ENCODE measurements around the gene PIP5K1C. TPM values are rescaled to one million over a fixed set of nuclear protein-coding genes. Genes with fewer than 3 reads are reported as not detected.

PIP5K1C gene
- total RNA-seq, 1 experiment from 2014 or later, result 26.9 TPM

DNA sequence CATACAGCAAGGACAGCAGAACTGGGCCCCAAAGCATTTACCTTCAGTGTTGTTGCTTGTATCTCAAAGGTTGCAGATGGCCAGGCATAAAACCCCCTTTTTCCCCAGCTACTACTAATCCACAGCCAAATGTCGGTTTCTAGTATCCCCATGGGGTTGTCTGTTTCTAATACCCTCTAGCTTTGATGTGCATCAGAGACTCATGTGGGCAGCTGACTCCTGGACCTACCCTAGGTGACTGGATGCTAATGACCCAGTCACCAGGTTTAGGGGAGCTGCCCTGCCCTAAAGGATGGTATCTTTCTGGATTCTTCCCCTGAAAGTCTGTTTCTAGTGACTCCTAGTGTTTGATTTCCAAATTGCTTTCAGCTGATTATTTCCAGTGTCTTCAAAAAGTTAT lies 31.8 kb upstream of the PIP5K1C start:
- Histone ChIP-seq H3K9ac (ENCODE audit: low read length) (no peak overlapping the region), H3K9me2 (ENCODE audit: insufficient read depth) (no peaks in the 10 kb centered on the region), H3K9me3 (ENCODE audit: control insufficient read depth in 1 of 2, insufficient read depth in 1 of 2, low read depth in 1 of 2, low read length in 2 of 2) (no peaks in the 10 kb centered on the region), H3K4me3 (replicated peaks in 1 of 2; ENCODE audit: low read depth in 1 of 2, low read length in 2 of 2) (no peak overlapping the region), H4K20me1 (ENCODE audit: insufficient read depth) (no peaks in the 10 kb centered on the region), H3K79me2 (ENCODE audit: insufficient read depth, low read length) (no peaks in the 10 kb centered on the region), H3K36me3 (ENCODE audit: control insufficient read depth in 1 of 2, insufficient read depth in 2 of 2, low read length in 2 of 2) (peaks cover 0 to 3% of the 10 kb centered on the region in 2 experiments; a peak in 2 of 4 replicates), H3K27ac (ENCODE audit: low read depth, low read length) (no peak overlapping the region), H2AFZ (ENCODE audit: low read depth, low read length, poor library complexity, severe bottlenecking) (no peak overlapping the region), H3K4me1 (ENCODE audit: control insufficient read depth in 1 of 2, insufficient read depth in 2 of 2, low read length in 2 of 2) (peaks cover 26 to 40% of the 10 kb centered on the region in 2 experiments), H3K27me3 (ENCODE audit: insufficient read depth, low read length) (no peaks in the 10 kb centered on the region), H3K4me2 (ENCODE audit: low read length) (no peak overlapping the region)
- intact Hi-C loops (cut with micrococcal nuclease), result no loop called here
- no TSS peak for BruUV-seq (replicated peaks)
- no peak for TF ChIP-seq POLR2A (IDR thresholded peaks at IDR 0.05; ENCODE audit: borderline replicate concordance, extremely low read depth, insufficient read depth, insufficient read length)
- TF ChIP-seq, protein P1, sequence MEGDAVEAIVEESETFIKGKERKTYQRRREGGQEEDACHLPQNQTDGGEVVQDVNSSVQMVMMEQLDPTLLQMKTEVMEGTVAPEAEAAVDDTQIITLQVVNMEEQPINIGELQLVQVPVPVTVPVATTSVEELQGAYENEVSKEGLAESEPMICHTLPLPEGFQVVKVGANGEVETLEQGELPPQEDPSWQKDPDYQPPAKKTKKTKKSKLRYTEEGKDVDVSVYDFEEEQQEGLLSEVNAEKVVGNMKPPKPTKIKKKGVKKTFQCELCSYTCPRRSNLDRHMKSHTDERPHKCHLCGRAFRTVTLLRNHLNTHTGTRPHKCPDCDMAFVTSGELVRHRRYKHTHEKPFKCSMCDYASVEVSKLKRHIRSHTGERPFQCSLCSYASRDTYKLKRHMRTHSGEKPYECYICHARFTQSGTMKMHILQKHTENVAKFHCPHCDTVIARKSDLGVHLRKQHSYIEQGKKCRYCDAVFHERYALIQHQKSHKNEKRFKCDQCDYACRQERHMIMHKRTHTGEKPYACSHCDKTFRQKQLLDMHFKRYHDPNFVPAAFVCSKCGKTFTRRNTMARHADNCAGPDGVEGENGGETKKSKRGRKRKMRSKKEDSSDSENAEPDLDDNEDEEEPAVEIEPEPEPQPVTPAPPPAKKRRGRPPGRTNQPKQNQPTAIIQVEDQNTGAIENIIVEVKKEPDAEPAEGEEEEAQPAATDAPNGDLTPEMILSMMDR (IDR thresholded peaks at IDR 0.05 in 2 of 3, conservative IDR thresholded peaks at IDR 0.05 in 1 of 3; ENCODE audit: borderline replicate concordance in 1 of 3, insufficient read depth in 1 of 3, low read depth in 2 of 3, low read length in 2 of 3), result 0 out of 6 replicates have a peak, but pooled peaks of 1 of the 3 experiments have one; percentile 13
- RAD21 ChIA-PET (ENCODE audit: low non-redundant PET in 1 of 2, low total read pairs in 2 of 2, uncharacterized antibody in 2 of 2, unreplicated experiment in 2 of 2), result no interaction called here
- DNase-seq (ENCODE audit: low read depth, low spot score) (no peak), ATAC-seq (no peak)
- POLR2A ChIA-PET, result no interaction called here
- CTCF ChIA-PET, result interaction anchor here (1.3 kb wide), 1 partner anchor 40 kb away, joined by 3 read pairs; no protein-coding TSS in a partner anchor

DNA sequence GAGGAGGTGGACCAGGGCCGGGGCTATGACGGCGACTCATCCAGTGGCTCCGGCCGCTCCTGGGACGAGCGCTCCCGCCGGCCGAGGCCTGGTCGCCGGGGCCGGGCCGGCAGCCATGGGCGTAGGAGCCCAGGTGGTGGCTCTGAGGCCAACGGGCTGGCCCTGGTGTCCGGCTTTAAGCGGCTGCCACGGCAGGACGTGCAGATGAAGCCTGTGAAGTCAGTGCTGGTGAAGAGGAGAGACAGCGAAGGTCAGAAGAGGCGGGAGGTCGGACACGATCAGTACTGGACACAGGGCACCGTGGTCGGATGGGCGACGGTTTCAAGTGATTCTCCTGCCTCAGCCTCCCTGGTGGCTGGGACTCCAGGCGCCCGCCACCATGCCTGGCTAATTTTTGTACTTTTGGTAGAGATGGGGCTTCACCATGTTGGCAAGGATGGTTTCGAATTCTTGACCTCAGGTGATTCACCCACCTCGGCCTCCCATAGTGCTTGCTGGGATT lies 30.2 kb upstream of the PIP5K1C start:
- H3K4me1 ChIP-seq (ENCODE audit: control insufficient read depth in 1 of 2, insufficient read depth in 2 of 2, low read length in 2 of 2), result peaks cover 40 to 56% of the 10 kb centered on the region in 2 experiments
- no peaks in the 10 kb centered on the region for H3K27me3 ChIP-seq (ENCODE audit: insufficient read depth, low read length)
- BruUV-seq (replicated peaks), result no TSS peak
- ATAC-seq, result no peak
- H3K4me2 ChIP-seq (ENCODE audit: low read length), result peak overlapping the region; percentile 51
- no peaks in the 10 kb centered on the region; a peak in 1 of 4 replicates for H3K36me3 ChIP-seq (ENCODE audit: control insufficient read depth in 1 of 2, insufficient read depth in 2 of 2, low read length in 2 of 2)
- H4K20me1 ChIP-seq (ENCODE audit: insufficient read depth), result no peaks in the 10 kb centered on the region
- H3K27ac ChIP-seq (ENCODE audit: low read depth, low read length), result no peak overlapping the region; the same call in 1 of the 2 replicates
- no peak for DNase-seq (ENCODE audit: low read depth, low spot score)
- H3K4me3 ChIP-seq (replicated peaks in 1 of 2; ENCODE audit: low read depth in 1 of 2, low read length in 2 of 2), result no peak overlapping the region
- intact Hi-C loops (cut with micrococcal nuclease), result no loop called here
- ChIA-PET RAD21 (ENCODE audit: low non-redundant PET in 1 of 2, low total read pairs in 2 of 2, uncharacterized antibody in 2 of 2, unreplicated experiment in 2 of 2) (no interaction called here), POLR2A (no interaction called here), CTCF (interaction anchor here (1.3 kb wide), 1 partner anchor 38 kb away, joined by 3 read pairs; no protein-coding TSS in a partner anchor)
- H3K9ac ChIP-seq (ENCODE audit: low read length), result no peak overlapping the region
- H3K9me3 ChIP-seq (ENCODE audit: control insufficient read depth in 1 of 2, insufficient read depth in 1 of 2, low read depth in 1 of 2, low read length in 2 of 2), result no peaks in the 10 kb centered on the region
- TF ChIP-seq EZH2phosphoT487 (IDR thresholded peaks at IDR 0.05; ENCODE audit: borderline replicate concordance), result no peak
- no peak for TF ChIP-seq RAD21 (IDR thresholded peaks at IDR 0.05; ENCODE audit: low read depth)
- TF ChIP-seq SIN3A (IDR thresholded peaks at IDR 0.05; ENCODE audit: low read depth), result no peak
- TF ChIP-seq JUND (IDR thresholded peaks at IDR 0.05), result no peak
- no peak for TF ChIP-seq EZH2 (IDR thresholded peaks at IDR 0.05)
- no peak for TF ChIP-seq TCF7L2 (IDR thresholded peaks at IDR 0.05; ENCODE audit: borderline replicate concordance, extremely low read depth, insufficient read depth, insufficient read length)
- no peak for TF ChIP-seq EGR1 (IDR thresholded peaks at IDR 0.05; ENCODE audit: low read depth)
- TF ChIP-seq YY1 (IDR thresholded peaks at IDR 0.05; ENCODE audit: extremely low read depth, insufficient replicate concordance, low read depth, low read length), result no peak
- no peak for TF ChIP-seq CBX3 (IDR thresholded peaks at IDR 0.05; ENCODE audit: low read depth)
- no peak for TF ChIP-seq POLR2A (IDR thresholded peaks at IDR 0.05; ENCODE audit: borderline replicate concordance, extremely low read depth, insufficient read depth, insufficient read length)
- no peak for TF ChIP-seq ZFX (IDR thresholded peaks at IDR 0.05)
- TF ChIP-seq, protein P2, sequence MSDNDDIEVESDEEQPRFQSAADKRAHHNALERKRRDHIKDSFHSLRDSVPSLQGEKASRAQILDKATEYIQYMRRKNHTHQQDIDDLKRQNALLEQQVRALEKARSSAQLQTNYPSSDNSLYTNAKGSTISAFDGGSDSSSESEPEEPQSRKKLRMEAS (IDR thresholded peaks at IDR 0.05), result no peak
- TF ChIP-seq, protein P3, sequence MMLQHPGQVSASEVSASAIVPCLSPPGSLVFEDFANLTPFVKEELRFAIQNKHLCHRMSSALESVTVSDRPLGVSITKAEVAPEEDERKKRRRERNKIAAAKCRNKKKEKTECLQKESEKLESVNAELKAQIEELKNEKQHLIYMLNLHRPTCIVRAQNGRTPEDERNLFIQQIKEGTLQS (IDR thresholded peaks at IDR 0.05), result no peak
- TF ChIP-seq POLR2AphosphoS5 (IDR thresholded peaks at IDR 0.05; ENCODE audit: low read depth, low read length), result no peak
- no peak for TF ChIP-seq CEBPB (IDR thresholded peaks at IDR 0.05; ENCODE audit: low read depth)
- H3K79me2 ChIP-seq (ENCODE audit: insufficient read depth, low read length), result no peaks in the 10 kb centered on the region
- no peaks in the 10 kb centered on the region for H3K9me2 ChIP-seq (ENCODE audit: insufficient read depth)
- H2AFZ ChIP-seq (ENCODE audit: low read depth, low read length, poor library complexity, severe bottlenecking), result no peak overlapping the region
